ENCODE results near the gene LYRM4. TPM values are rescaled to one million over a fixed set of nuclear protein-coding genes. Genes with fewer than 3 reads are reported as not detected.

LYRM4 gene
- total and polyA plus RNA-seq, 9 of the 15 experiments (the other 6 are each of a cell fraction or from before 2014, with no cell fraction given) = 24.2 to 69.4 (median 41.8) TPM

GRCh38 chr6:5085648-5086293 is 175.0 kb downstream of the LYRM4 start:
- 89% methylated on average over 21 of the region's 74 CpGs for WGBS (ENCODE audit: insufficient coverage, low coverage, missing lambda C conversion rate)
- intact Hi-C loops (cut with micrococcal nuclease) = no loop called here

More at GRCh38 chr6:5085648-5086293, 175.0 kb downstream of the LYRM4 start:
- H4K20me1 ChIP-seq (replicated peaks; ENCODE audit: control insufficient read depth, insufficient read depth, low read length) = no peaks in the 10 kb centered on the region
- H3K36me3 ChIP-seq (ENCODE audit: control insufficient read depth, insufficient read depth, low read length) = no peaks in the 10 kb centered on the region
- H3K79me2 ChIP-seq (ENCODE audit: control insufficient read depth, insufficient read depth, low read length) = no peaks in the 10 kb centered on the region
- no peak for FAIRE-seq
- BruUV-seq (replicated peaks) = no TSS peak
- no peak overlapping the region for H2AFZ ChIP-seq (ENCODE audit: low read depth, low read length)
- ChIA-PET POLR2A (no interaction called here), CTCF (ENCODE audit: low intra/inter-chr PET ratio) (no interaction called here)
- TF ChIP-seq ZBTB33 (CRISPR knock-in tag; IDR thresholded peaks at IDR 0.05) (peak; percentile 78; the same call in 1 of the 2 replicates), KDM1A (IDR thresholded peaks at IDR 0.05) (no peak)
- in situ Hi-C loops (cut with MboI) = no loop called here
- ATAC-seq = no peak
- DNase-seq (ENCODE audit: extremely low read depth in 1 of 4, low spot score in 3 of 4) = no peak
- no peaks in the 10 kb centered on the region for H3K9me3 ChIP-seq (replicated peaks; ENCODE audit: control insufficient read depth, insufficient read depth, low read depth, low read length)
- peaks cover 20 to 46% of the 10 kb centered on the region in 2 experiments; a peak in 3 of 5 replicates for H3K27me3 ChIP-seq (ENCODE audit: control insufficient read depth in 2 of 2, insufficient read depth in 2 of 2, low read length in 2 of 2)
- no peak overlapping the region for H3K4me3 ChIP-seq
- no peak overlapping the region for H3K9ac ChIP-seq (ENCODE audit: insufficient read depth in 1 of 2, low read depth in 2 of 2, low read length in 2 of 2)
- peaks cover 5 to 23% of the 10 kb centered on the region in 2 experiments; a peak in 3 of 5 replicates for H3K4me1 ChIP-seq (replicated peaks in 1 of 2; ENCODE audit: control insufficient read depth in 2 of 2, insufficient read depth in 2 of 2, low read length in 2 of 2)
- no peak overlapping the region for H3K4me2 ChIP-seq (ENCODE audit: insufficient read depth, low read length)
- no peaks in the 10 kb centered on the region for H3K9me1 ChIP-seq (ENCODE audit: control insufficient read depth, insufficient read depth, low read length)
- H3K27ac ChIP-seq (ENCODE audit: extremely low read depth, low read depth, low read length) = no peak overlapping the region

Data from K562 (cell line).